HG03159 (cell line): ENCODE results near the gene F2RL1.
"Not testable (repeated sequence)": the region's sequence is repeated elsewhere in the genome, so short reads cannot be mapped to it uniquely, and the experiment has no call there.

ENCODE experiments used
- ATAC-seq: cut with Tn5 transposase; IDR thresholded peaks from one replicate; pipeline ENCODE4 v1.9.1; 2021; ENCODE audit warnings: mild to moderate bottlenecking, moderate library complexity; ENCODE audit not compliant: unreplicated experiment

The F2RL1 gene

GRCh38 chr5:76805821-76806505, 12.9 kb upstream of the F2RL1 start:
- ATAC-seq, result no peak

GRCh38 chr5:76807296-76807695, 11.5 kb upstream of the F2RL1 start:
- no peak for ATAC-seq

- no peak for ATAC-seq
These were observed 10.6 kb upstream of the F2RL1 start for GRCh38 chr5:76808141-76808691.

- ATAC-seq, result no peak
These were observed 9.7 kb upstream of the F2RL1 start for GRCh38 chr5:76809141-76809540.

GRCh38 chr5:76810236-76810635, 8.6 kb upstream of the F2RL1 start:
- no peak for ATAC-seq

GRCh38 chr5:76811214-76811613, 7.6 kb upstream of the F2RL1 start:
- ATAC-seq, result no peak

- ATAC-seq, result not testable (repeated sequence)
These were observed 6.6 kb upstream of the F2RL1 start for GRCh38 chr5:76812209-76812608.

- ATAC-seq, result no peak
These were observed 4.8 kb upstream of the F2RL1 start for GRCh38 chr5:76813982-76814562.

- ATAC-seq, result no peak
These were observed 2.6 kb upstream of the F2RL1 start for GRCh38 chr5:76816110-76816831.

GRCh38 chr5:76819851-76820525, 1.2 kb downstream of the F2RL1 start:
- ATAC-seq, result no peak

- no peak for ATAC-seq
These were observed 1.7 kb downstream of the F2RL1 start for GRCh38 chr5:76820526-76820890.

- no peak for ATAC-seq
These were observed 2.3 kb downstream of the F2RL1 start for GRCh38 chr5:76821136-76821535.

GRCh38 chr5:76822105-76822731, 3.4 kb downstream of the F2RL1 start:
- not testable (repeated sequence) for ATAC-seq

GRCh38 chr5:76826416-76826815, 7.6 kb downstream of the F2RL1 start:
- not testable (repeated sequence) for ATAC-seq

GRCh38 chr5:76831110-76831452, 12.3 kb downstream of the F2RL1 start:
- ATAC-seq, result no peak

GRCh38 chr5:76836181-76836580, 17.4 kb downstream of the F2RL1 start:
- no peak for ATAC-seq

- ATAC-seq, result no peak
These were observed 17.8 kb downstream of the F2RL1 start for GRCh38 chr5:76836585-76836984.

GRCh38 chr5:76838481-76839261, 19.8 kb downstream of the F2RL1 start:
- ATAC-seq, result no peak

- ATAC-seq, result no peak
These were observed 22.5 kb downstream of the F2RL1 start for GRCh38 chr5:76841361-76841760.

GRCh38 chr5:76845890-76846289, 27.1 kb downstream of the F2RL1 start:
- no peak for ATAC-seq
